C4-2B (cell line): ENCODE results near the gene TMEM45B.
A peak's percentile ranks its signal among the peaks of the same experiment; 100 is the strongest.
"Not testable (repeated sequence)": the region's sequence is repeated elsewhere in the genome, so short reads cannot be mapped to it uniquely, and the experiment has no call there.

ENCODE experiments used
- H3K27ac ChIP-seq: fragments of 450-650 bp; 2 replicates; pipeline ENCODE4 v1.5.1; 2017
- ZFX ChIP-seq: fragments of 450-650 bp; IDR thresholded peaks from 2 replicates; pipeline ENCODE4 v1.6.1; 2017
- TF ChIP-seq, protein P1 (sequence below): fragments of 450-650 bp; conservative IDR thresholded peaks from 2 replicates; pipeline ENCODE4 v1.5.1; 2017; ENCODE audit warnings: mild to moderate bottlenecking

TMEM45B gene

DNA sequence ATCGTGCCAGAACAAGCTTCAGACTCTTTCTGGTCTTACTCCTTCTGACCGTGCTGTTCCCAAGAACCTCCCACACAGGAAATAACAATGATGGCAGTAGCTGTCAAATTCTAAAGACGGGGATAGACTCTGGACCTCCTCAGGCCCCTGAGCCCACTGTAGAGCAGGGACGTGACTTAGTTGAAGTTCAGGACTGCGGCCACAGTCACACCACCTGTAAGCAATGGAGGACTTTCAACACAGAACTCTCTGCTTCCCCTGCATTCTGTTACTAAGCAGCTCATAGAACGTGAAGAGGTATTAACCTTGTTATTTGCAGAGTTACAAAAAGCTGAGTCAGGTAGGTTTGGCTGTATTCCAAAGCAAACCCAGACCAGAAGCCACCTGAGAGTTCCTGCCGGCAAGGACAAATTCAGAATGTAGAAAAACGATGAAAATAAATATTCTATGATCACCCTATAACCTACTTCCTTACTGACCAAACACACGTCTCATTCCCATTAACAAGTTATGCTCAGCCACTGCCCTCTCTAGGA, 12.7 kb downstream of the TMEM45B start:
- H3K27ac ChIP-seq = peak overlapping the region; percentile 74; the same call in 1 of the 2 replicates
- TF ChIP-seq, protein P1, sequence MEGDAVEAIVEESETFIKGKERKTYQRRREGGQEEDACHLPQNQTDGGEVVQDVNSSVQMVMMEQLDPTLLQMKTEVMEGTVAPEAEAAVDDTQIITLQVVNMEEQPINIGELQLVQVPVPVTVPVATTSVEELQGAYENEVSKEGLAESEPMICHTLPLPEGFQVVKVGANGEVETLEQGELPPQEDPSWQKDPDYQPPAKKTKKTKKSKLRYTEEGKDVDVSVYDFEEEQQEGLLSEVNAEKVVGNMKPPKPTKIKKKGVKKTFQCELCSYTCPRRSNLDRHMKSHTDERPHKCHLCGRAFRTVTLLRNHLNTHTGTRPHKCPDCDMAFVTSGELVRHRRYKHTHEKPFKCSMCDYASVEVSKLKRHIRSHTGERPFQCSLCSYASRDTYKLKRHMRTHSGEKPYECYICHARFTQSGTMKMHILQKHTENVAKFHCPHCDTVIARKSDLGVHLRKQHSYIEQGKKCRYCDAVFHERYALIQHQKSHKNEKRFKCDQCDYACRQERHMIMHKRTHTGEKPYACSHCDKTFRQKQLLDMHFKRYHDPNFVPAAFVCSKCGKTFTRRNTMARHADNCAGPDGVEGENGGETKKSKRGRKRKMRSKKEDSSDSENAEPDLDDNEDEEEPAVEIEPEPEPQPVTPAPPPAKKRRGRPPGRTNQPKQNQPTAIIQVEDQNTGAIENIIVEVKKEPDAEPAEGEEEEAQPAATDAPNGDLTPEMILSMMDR = no peak
- TF ChIP-seq ZFX = no peak

DNA sequence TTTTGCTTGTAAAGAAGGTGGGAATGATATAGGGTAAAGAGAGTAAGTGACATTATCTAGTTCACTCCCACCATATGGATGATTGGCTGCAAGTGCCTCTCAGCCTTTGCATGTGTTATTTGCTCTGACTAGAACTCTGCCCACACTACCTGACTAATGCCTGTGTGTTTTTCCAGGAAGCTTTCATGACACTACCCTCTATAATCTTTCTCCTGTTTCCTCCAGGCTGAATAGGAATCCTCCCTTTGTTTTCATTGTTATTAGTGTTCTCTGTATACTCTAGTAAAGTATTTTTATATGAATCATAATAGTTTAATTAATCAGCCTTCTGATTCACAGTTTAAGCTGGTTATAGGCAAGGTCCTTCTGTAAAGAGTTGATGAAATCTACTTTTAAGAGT, 13.8 kb downstream of the TMEM45B start:
- not testable (repeated sequence) for H3K27ac ChIP-seq

DNA sequence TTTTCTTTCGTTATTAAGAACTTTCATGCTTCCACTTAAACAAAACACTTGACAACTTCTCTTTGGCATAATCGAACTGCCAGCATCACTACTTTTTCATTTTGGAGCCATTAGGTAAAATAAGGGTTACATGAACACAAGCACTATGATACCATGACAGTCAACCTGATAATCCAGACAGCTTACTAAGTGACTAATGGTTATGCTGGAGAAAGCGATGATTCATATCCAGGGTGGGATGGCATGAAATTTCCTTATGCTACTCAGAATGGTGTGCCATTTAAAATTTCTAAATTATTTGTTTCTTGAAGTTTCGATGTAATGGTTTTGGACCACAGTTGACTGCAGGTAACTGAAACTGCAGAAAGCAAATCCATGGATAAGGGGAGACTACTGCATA, 15.6 kb downstream of the TMEM45B start:
- H3K27ac ChIP-seq = not testable (repeated sequence)

DNA sequence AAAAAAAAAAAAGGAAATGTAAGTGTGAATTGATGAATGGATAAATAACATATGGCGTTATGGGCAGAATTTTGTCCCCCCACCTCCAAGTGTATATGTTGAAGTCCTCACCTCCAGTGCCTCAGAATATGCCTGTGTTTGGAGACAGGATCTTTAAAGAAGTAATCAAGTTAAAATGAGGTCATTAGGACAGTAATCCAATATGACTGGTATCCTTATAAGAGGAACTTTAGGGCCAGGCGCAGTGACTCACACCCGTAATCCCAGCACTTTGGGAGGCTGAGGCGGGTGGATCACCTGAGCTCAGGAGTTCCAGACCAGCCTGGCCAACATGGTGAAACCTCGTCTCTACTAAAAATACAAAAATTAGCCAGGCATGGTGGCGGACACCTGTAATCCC, 17.6 kb downstream of the TMEM45B start:
- H3K27ac ChIP-seq = not testable (repeated sequence)

DNA sequence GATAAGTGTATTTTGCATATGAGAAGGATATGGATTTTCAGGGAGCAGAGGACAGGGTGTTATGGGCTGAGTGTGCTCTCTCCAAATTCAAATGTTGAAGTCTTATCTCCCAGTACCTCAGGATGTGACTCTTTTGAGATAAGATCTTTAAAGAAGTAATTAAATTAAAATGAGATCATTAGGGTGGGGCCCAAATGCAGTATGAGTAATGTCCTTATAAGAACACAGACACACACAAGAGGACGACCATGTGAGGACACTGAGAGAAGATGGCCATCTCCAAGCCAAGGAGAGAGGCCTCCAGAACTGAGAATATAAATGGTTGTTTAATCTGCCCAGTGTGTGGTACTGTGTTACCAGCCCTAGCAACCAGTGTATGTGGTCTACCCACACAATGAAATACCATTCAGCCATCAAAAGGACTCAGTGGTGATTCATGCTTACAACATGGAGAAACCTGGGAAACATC, 20.8 kb downstream of the TMEM45B start:
- peak overlapping the region; percentile 21 for H3K27ac ChIP-seq

DNA sequence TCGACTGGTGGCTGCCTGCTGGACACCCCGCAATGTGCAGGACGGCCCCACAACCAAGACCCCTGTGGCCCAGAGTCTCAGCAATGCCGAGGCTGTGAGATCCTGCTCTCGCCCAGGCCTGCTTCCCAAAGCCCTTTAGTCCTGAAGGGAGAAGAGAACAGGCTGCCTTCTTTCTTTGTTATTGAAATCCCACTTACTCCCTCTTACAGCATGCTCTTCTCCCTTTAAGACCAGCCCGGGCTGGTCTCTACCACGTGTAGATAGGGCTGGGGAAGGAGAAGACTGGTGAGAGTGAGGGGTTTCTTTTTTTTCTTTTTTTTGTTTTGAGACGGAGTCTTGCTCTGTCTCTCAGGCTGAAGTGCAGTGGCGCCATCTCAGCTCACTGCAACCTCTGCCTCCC, 21.3 kb downstream of the TMEM45B start:
- peak overlapping the region; percentile 21 for H3K27ac ChIP-seq
- no peak for TF ChIP-seq ZFX
- TF ChIP-seq, protein P1 = no peak

DNA sequence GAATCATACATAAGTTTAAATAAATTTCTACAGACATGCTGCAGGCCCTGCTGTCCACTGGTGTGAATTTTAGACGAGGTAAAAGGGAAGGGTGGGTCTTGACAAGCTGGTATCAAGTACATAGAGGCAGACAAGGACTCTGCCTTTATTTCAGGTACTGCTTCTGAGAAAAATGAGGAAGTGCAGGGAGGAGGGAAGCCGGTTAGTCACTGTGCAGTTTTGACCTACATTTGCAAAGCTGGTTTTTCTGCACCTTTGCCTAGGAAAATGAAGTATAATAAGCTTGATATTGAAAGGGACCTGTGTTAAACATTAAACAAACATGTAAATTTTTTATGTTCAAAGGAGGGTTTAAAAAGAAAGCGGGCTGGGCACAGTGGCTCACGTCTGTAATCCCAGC, 24.6 kb downstream of the TMEM45B start:
- TF ChIP-seq, protein P1 = no peak
- no peak for TF ChIP-seq ZFX
- peak overlapping the region; percentile 39 for H3K27ac ChIP-seq

DNA sequence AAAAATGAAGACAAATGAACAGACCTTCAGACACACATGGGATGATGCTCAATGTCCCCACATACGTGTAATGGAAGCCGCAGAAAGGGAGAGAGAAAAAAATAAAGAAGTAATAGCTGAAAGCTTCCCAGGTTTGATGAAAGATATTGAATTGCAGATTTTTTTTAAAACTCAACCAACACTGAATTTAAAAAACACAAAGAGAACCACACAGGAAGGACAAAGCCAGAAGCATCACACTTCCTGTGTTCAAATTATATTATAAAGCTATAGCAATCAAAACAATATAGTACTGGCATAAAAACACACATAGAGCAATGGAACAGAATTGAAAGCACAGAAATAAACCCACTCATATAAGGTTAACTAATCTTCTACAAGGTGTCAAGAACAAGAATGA, 26.5 kb downstream of the TMEM45B start:
- TF ChIP-seq, protein P1 = no peak
- no peak for TF ChIP-seq ZFX
- no peak overlapping the region for H3K27ac ChIP-seq

DNA sequence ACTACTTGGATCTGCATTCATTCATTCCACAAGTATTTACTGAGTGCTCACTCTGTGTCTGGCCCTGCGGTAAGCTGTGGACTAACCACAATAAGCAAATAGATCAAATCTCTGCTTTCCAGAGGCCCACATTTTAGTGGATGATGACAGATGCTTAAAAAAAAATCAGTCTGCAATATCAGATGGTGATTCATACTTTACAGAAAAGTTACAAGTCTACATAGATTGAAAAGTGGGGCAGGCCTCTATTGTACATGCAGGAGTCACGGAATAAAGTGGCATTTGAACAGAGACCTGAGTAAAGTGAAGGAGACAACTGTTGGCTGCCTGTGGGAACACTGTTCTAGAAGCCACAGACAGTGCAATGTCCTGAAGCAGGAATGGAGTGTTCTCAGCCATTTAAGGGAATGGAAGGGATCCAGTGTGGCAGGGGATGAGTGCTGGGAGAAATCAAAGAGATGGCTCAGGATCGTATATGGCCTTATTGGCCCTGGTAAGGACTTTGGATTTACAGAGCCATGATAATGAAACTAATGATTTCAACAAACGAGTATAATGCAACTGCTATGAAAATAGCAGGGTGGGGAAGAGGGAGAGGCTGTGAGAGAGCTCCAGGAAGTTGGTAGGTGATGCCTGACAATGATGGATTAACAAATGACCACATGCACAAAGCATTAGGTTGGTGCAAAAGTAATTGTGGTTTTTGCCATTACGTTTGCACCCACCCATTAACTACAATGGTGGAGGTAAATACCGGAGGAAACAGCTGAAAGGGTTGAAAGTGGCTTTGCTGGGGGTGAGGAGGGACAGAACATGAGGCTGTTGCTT, 31.1 kb downstream of the TMEM45B start:
- TF ChIP-seq ZFX = no peak
- TF ChIP-seq, protein P1 = no peak
- no peak overlapping the region for H3K27ac ChIP-seq

DNA sequence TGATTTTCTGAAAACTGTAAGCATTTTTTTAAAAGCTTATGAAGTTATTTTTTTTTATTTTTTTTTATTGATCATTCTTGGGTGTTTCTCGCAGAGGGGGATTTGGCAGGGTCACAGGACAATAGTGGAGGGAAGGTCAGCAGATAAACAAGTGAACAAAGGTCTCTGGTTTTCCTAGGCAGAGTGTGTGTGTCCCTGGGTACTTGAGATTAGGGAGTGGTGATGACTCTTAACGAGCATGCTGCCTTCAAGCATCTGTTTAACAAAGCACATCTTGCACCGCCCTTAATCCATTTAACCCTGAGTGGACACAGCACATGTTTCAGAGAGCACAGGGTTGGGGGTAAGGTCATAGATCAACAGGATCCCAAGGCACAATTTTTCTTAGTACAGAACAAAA, 31.7 kb downstream of the TMEM45B start:
- not testable (repeated sequence) for H3K27ac ChIP-seq
